Vagina (tissue), 2 donors: ENCODE measurements around the gene SMIM29.

Source experiments
- CTCF ChIP-seq, 3 experiments: fragments of 450-650 bp in 2 of 3; fragments of 200-600 bp in 1 of 3; sonication (generic) in 1 of 3; IDR thresholded peaks; one replicate each; pipeline ENCODE4 v1.5.1; 2017 to 2019; ENCODE audit warnings: antibody characterized with exemption in 3 of 3, mild to moderate bottlenecking in 2 of 3, moderate library complexity in 2 of 3
- POLR2A ChIP-seq, 2 donors: fragments of 450-650 bp; IDR thresholded peaks; one replicate each; pipeline ENCODE4 v1.6.1; 2017; ENCODE audit warnings: antibody characterized with exemption in 2 of 2, mild to moderate bottlenecking in 2 of 2, moderate library complexity in 2 of 2
- POLR2AphosphoS5 ChIP-seq, 2 donors: sonication (generic); formaldehyde crosslinking; IDR thresholded peaks; one replicate each; pipeline ENCODE4 v1.9.0; 2017; ENCODE audit warnings: antibody characterized with exemption in 2 of 2, mild to moderate bottlenecking in 2 of 2, low read depth in 1 of 2; ENCODE audit not compliant: insufficient read depth in 1 of 2

GRCh38 chr6:34277763-34278112 is 28.9 kb upstream of the SMIM29 start:
- TF ChIP-seq CTCF (IDR thresholded peaks at IDR 0.05): no peak
- TF ChIP-seq POLR2A (IDR thresholded peaks at IDR 0.05): no peak
- no peak for TF ChIP-seq POLR2AphosphoS5 (IDR thresholded peaks at IDR 0.05; ENCODE audit: insufficient read depth in 1 of 2, low read depth in 1 of 2)
